ENCODE data around the gene GPR83. TPM values are rescaled to one million over a fixed set of nuclear protein-coding genes. Genes with fewer than 3 reads are reported as not detected.

GPR83 gene
- 0.01 TPM for polyA plus RNA-seq (2013, experiment 1 of 2)
- 0.01 TPM for polyA plus RNA-seq (2013, experiment 2 of 2)

DNA sequence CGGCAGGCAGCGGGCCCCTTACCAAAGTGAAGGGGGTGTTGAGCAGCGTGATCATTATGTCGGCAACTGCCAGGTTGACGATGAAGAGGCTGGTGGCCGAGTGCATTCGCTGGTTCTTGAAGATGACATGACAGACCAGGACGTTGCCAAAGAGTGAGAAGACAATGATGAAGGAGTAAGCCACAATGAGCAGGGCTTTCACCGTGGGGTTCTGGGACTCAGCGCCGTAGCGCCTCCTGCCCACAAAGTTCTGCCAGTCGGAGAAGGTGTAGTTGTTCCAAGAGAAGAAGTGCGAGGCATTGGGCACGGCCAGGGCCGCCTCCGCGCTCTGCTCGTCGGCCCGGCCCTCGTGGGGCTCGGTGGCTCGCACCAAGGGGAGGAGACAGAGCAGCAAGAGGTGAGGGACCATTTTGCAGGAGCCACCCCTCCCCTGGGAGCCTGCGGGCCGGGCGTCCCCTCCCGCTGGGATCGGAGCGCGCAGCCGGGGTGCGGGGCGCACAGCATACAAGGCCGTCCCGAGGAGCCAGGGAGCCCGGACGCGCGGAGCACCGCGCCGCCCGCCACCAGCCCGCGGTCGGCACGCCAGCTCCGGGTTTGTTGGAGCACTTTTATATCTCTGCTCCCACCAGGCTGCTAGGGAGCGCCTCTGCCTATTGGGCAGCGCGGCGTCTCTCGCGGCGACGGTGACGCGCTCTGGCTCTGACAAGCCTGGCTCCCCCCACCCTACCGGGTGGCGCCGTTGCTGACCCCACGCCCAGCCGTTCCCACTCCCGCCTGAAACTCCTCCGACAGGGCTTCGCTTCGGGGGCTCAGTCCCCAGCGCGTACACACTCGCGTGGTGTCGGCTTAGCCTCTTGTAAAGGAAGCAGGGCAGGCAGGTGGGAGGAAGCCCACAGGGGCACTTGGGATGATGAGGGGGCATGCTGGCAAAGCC lies at the start of gene GPR83:
GPR83 (minus strand) TSS at position 581 of the 934 bp plus-strand sequence; CDS start at position 409, 172 bp downstream.
- Histone ChIP-seq H3K14ac (ENCODE audit: low read length in 2 of 2) (no peak within 1 kb of the TSS), H2BK120ac (ENCODE audit: low read depth, low read length) (no peak within 1 kb of the TSS), H2BK12ac (ENCODE audit: low read length in 2 of 2) (no peak within 1 kb of the TSS), H3K27ac (ENCODE audit: low read length, poor library complexity, severe bottlenecking) (no peak within 1 kb of the TSS), H3K4me3 (ENCODE audit: insufficient read depth in 1 of 2, low read depth in 1 of 2, low read length in 2 of 2) (peak within 1 kb of the TSS; percentile 44 to 82), H2AK5ac (ENCODE audit: low read length, severe bottlenecking) (no peak within 1 kb of the TSS), H2BK5ac (ENCODE audit: low read depth, low read length, poor library complexity, severe bottlenecking) (no peak within 1 kb of the TSS), H2AFZ (ENCODE audit: low read depth, low read length) (peak within 1 kb of the TSS; percentile 36), H4K8ac (ENCODE audit: low read length) (peak within 1 kb of the TSS; percentile 5), H3K79me1 (replicated peaks; ENCODE audit: low read length, poor library complexity, severe bottlenecking) (no peaks in the 10 kb centered on the region), H3K4me2 (ENCODE audit: low read length, poor library complexity, severe bottlenecking) (peak within 1 kb of the TSS; percentile 64), H3K9me3 (ENCODE audit: control insufficient read depth, low read length) (no peaks in the 10 kb centered on the region), H4K91ac (ENCODE audit: low read length) (no peak within 1 kb of the TSS), H3K36me3 (ENCODE audit: control insufficient read depth in 1 of 2, insufficient read depth in 2 of 2, low read depth in 1 of 2, low read length in 2 of 2) (no peaks in the 10 kb centered on the region), H3K4me1 (ENCODE audit: control insufficient read depth, insufficient read depth, low read depth, low read length) (peaks cover 8% of the 10 kb centered on the region), H3K23ac (ENCODE audit: low read length in 2 of 2) (peak within 1 kb of the TSS in 1 of 2 experiments; percentile 26), H3K18ac (ENCODE audit: low read depth in 1 of 2, low read length in 2 of 2) (no peak within 1 kb of the TSS), H3K9ac (ENCODE audit: low read length) (peak within 1 kb of the TSS; percentile 70), H3K27me3 (ENCODE audit: control insufficient read depth in 1 of 2, insufficient read depth in 1 of 2, low read length in 2 of 2) (peaks cover 55 to 61% of the 10 kb centered on the region in 2 experiments), H2BK15ac (ENCODE audit: low read depth, poor library complexity, severe bottlenecking) (no peak within 1 kb of the TSS), H3K4ac (ENCODE audit: low read depth in 1 of 2, low read length in 2 of 2) (no peak within 1 kb of the TSS)
- 5% methylated on average over 73 of the region's 73 CpGs for WGBS
- DNase-seq = peak; percentile 15

GRCh38 chr11:94450048-94450447 lies 48.8 kb upstream of the GPR83 start:
- Histone ChIP-seq H2BK15ac (ENCODE audit: low read depth, poor library complexity, severe bottlenecking) (no peak overlapping the region), H4K8ac (ENCODE audit: low read length) (no peak overlapping the region), H3K18ac (ENCODE audit: low read depth in 1 of 2, low read length in 2 of 2) (no peak overlapping the region), H3K9ac (ENCODE audit: low read length) (peak overlapping the region; percentile 81), H2BK5ac (ENCODE audit: low read depth, low read length, poor library complexity, severe bottlenecking) (no peak overlapping the region), H3K79me1 (replicated peaks; ENCODE audit: low read length, poor library complexity, severe bottlenecking) (no peaks in the 10 kb centered on the region), H2AFZ (ENCODE audit: low read depth, low read length) (no peak overlapping the region), H2AK5ac (ENCODE audit: low read length, severe bottlenecking) (no peak overlapping the region), H4K91ac (ENCODE audit: low read length) (no peak overlapping the region), H3K4me3 (ENCODE audit: insufficient read depth in 1 of 2, low read depth in 1 of 2, low read length in 2 of 2) (peak overlapping the region in 1 of 2 experiments; percentile 54), H3K27me3 (ENCODE audit: control insufficient read depth in 1 of 2, insufficient read depth in 1 of 2, low read length in 2 of 2) (no peaks in the 10 kb centered on the region), H3K23ac (ENCODE audit: low read length in 2 of 2) (no peak overlapping the region), H2BK120ac (ENCODE audit: low read depth, low read length) (no peak overlapping the region), H3K14ac (ENCODE audit: low read length in 2 of 2) (no peak overlapping the region), H3K4ac (ENCODE audit: low read depth in 1 of 2, low read length in 2 of 2) (no peak overlapping the region), H2BK12ac (ENCODE audit: low read length in 2 of 2) (no peak overlapping the region), H3K4me1 (ENCODE audit: control insufficient read depth, insufficient read depth, low read depth, low read length) (no peaks in the 10 kb centered on the region), H3K4me2 (ENCODE audit: low read length, poor library complexity, severe bottlenecking) (no peak overlapping the region), H3K27ac (ENCODE audit: low read length, poor library complexity, severe bottlenecking) (no peak overlapping the region), H3K36me3 (ENCODE audit: control insufficient read depth in 1 of 2, insufficient read depth in 2 of 2, low read depth in 1 of 2, low read length in 2 of 2) (peaks cover 0 to 20% of the 10 kb centered on the region in 2 experiments), H3K9me3 (ENCODE audit: control insufficient read depth, low read length) (no peaks in the 10 kb centered on the region)
- 80% methylated on average over 2 of the region's 3 CpGs for WGBS
- no peak for DNase-seq

- Histone ChIP-seq H3K23ac (ENCODE audit: low read length in 2 of 2) (no peak overlapping the region), H2AFZ (ENCODE audit: low read depth, low read length) (no peak overlapping the region), H2AK5ac (ENCODE audit: low read length, severe bottlenecking) (no peak overlapping the region), H3K79me1 (replicated peaks; ENCODE audit: low read length, poor library complexity, severe bottlenecking) (no peaks in the 10 kb centered on the region), H3K4me3 (ENCODE audit: insufficient read depth in 1 of 2, low read depth in 1 of 2, low read length in 2 of 2) (peak overlapping the region in 1 of 2 experiments; percentile 54), H2BK15ac (ENCODE audit: low read depth, poor library complexity, severe bottlenecking) (no peak overlapping the region), H3K27me3 (ENCODE audit: control insufficient read depth in 1 of 2, insufficient read depth in 1 of 2, low read length in 2 of 2) (no peaks in the 10 kb centered on the region), H3K27ac (ENCODE audit: low read length, poor library complexity, severe bottlenecking) (no peak overlapping the region), H3K4ac (ENCODE audit: low read depth in 1 of 2, low read length in 2 of 2) (no peak overlapping the region), H4K8ac (ENCODE audit: low read length) (no peak overlapping the region), H3K4me1 (ENCODE audit: control insufficient read depth, insufficient read depth, low read depth, low read length) (no peaks in the 10 kb centered on the region), H3K4me2 (ENCODE audit: low read length, poor library complexity, severe bottlenecking) (no peak overlapping the region), H3K18ac (ENCODE audit: low read depth in 1 of 2, low read length in 2 of 2) (no peak overlapping the region), H2BK5ac (ENCODE audit: low read depth, low read length, poor library complexity, severe bottlenecking) (no peak overlapping the region), H2BK120ac (ENCODE audit: low read depth, low read length) (no peak overlapping the region), H3K9ac (ENCODE audit: low read length) (peak overlapping the region; percentile 81), H3K14ac (ENCODE audit: low read length in 2 of 2) (no peak overlapping the region), H2BK12ac (ENCODE audit: low read length in 2 of 2) (no peak overlapping the region), H3K36me3 (ENCODE audit: control insufficient read depth in 1 of 2, insufficient read depth in 2 of 2, low read depth in 1 of 2, low read length in 2 of 2) (peaks cover 0 to 23% of the 10 kb centered on the region in 2 experiments), H4K91ac (ENCODE audit: low read length) (no peak overlapping the region), H3K9me3 (ENCODE audit: control insufficient read depth, low read length) (no peaks in the 10 kb centered on the region)
- DNase-seq = peak; percentile 69
- WGBS = 79% methylated on average over 2 of the region's 2 CpGs
These were observed 48.2 kb upstream of the GPR83 start for GRCh38 chr11:94449437-94449836.

DNA sequence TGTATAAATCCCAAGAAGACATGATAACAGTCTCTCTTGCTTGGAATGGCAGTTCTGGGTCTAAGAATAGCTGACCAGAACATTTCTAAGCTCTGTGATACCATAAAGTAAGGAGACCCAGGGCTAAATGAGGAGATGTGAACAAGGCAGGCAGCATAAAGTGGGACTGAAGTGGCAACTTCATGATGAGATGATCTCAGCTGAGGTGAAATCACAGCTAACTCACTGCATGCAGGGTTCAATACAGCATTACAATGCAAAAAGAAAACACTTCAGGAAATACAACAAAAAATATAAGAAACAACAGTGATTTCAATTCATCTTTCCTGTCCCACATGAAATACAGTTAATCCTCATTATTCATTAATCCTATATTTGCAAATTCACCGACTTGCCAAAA lies 47.8 kb upstream of the GPR83 start:
- Histone ChIP-seq H2AK5ac (ENCODE audit: low read length, severe bottlenecking) (no peak overlapping the region), H2BK5ac (ENCODE audit: low read depth, low read length, poor library complexity, severe bottlenecking) (no peak overlapping the region), H3K9ac (ENCODE audit: low read length) (peak overlapping the region; percentile 81), H3K36me3 (ENCODE audit: control insufficient read depth in 1 of 2, insufficient read depth in 2 of 2, low read depth in 1 of 2, low read length in 2 of 2) (peaks cover 0 to 27% of the 10 kb centered on the region in 2 experiments), H3K79me1 (replicated peaks; ENCODE audit: low read length, poor library complexity, severe bottlenecking) (no peaks in the 10 kb centered on the region), H3K4me3 (ENCODE audit: insufficient read depth in 1 of 2, low read depth in 1 of 2, low read length in 2 of 2) (peak overlapping the region in 1 of 2 experiments; percentile 54), H3K4me1 (ENCODE audit: control insufficient read depth, insufficient read depth, low read depth, low read length) (no peaks in the 10 kb centered on the region), H3K14ac (ENCODE audit: low read length in 2 of 2) (no peak overlapping the region), H2BK120ac (ENCODE audit: low read depth, low read length) (no peak overlapping the region), H3K27ac (ENCODE audit: low read length, poor library complexity, severe bottlenecking) (no peak overlapping the region), H4K91ac (ENCODE audit: low read length) (no peak overlapping the region), H3K23ac (ENCODE audit: low read length in 2 of 2) (no peak overlapping the region), H2BK12ac (ENCODE audit: low read length in 2 of 2) (no peak overlapping the region), H3K27me3 (ENCODE audit: control insufficient read depth in 1 of 2, insufficient read depth in 1 of 2, low read length in 2 of 2) (no peaks in the 10 kb centered on the region), H3K4me2 (ENCODE audit: low read length, poor library complexity, severe bottlenecking) (no peak overlapping the region), H3K4ac (ENCODE audit: low read depth in 1 of 2, low read length in 2 of 2) (no peak overlapping the region), H2BK15ac (ENCODE audit: low read depth, poor library complexity, severe bottlenecking) (no peak overlapping the region), H2AFZ (ENCODE audit: low read depth, low read length) (no peak overlapping the region), H4K8ac (ENCODE audit: low read length) (no peak overlapping the region), H3K18ac (ENCODE audit: low read depth in 1 of 2, low read length in 2 of 2) (no peak overlapping the region), H3K9me3 (ENCODE audit: control insufficient read depth, low read length) (no peaks in the 10 kb centered on the region)
- DNase-seq = no peak
- 91% methylated on average over 1 of the region's 1 CpG for WGBS

Data from mesenchymal stem cell (in vitro differentiated cells and primary cell).